GM23248 (cell line): Measurements from ENCODE around the gene HNRNPA2B1.

Source experiments
- EZH2 ChIP-seq: fragments of 200-600 bp; sonication (generic); IDR thresholded peaks from 2 replicates; pipeline ENCODE4 v1.6.1; 2018; ENCODE audit warnings: antibody characterized with exemption, mild to moderate bottlenecking; ENCODE audit not compliant: insufficient read depth, poor library complexity, severe bottlenecking
- EZH2phosphoT487 ChIP-seq: fragments of 200-600 bp; sonication (generic); IDR thresholded peaks from 2 replicates; pipeline ENCODE4 v1.6.1; 2018; ENCODE audit warnings: antibody characterized with exemption, moderate library complexity, mild to moderate bottlenecking, low read depth; ENCODE audit not compliant: insufficient read depth

DNA sequence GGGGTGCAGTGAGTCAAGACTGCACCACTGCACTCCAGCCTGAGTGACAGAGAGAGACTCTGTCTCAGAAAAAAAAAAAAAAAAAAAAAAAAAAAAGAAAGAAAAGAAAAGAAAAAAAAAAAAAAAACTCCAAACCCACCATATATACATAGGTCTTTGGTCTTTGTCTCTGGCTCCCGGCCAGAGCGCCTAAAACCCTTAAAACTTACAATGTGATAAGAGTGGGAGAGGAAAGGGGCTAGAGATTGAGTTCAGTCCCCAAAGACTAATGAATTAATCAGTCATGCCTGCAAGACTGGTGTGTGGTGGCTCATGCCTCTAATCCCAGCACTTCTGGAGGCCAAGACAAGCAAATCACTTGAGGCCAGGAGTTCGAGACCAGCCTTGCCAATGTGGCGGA lies 55.3 kb downstream of the HNRNPA2B1 start:
- no peak for TF ChIP-seq EZH2phosphoT487
- no peak for TF ChIP-seq EZH2
